Measurements from ENCODE around the gene ALDOA.

Gene ALDOA

DNA sequence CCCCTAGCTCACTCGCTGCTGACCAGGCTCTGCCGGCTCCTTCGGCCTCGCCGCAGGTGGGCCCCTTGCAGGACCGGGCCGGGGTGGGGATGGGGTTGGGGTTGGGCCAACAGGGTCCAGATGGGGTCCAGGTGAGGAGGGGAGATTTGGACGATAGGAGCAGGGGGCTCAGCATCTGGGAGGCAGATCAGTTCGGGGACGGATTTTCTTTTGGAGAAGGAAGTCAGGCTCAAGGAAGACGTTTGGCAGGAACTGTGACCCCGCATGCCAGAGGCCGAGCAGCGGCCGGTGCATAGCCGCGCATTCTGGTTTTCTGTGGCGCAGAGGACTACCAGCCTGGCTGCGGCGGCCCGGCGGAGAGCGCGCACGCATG is 845 bp upstream of the ALDOA start:
- Histone ChIP-seq H3K4me3 (ENCODE audit: low read depth, low read length) (peak overlapping the region; percentile 93), H3K4me1 (ENCODE audit: control insufficient read depth, insufficient read depth, low read length) (peaks cover 11% of the 10 kb centered on the region), H3K9me3 (ENCODE audit: control insufficient read depth, insufficient read depth, low read length) (no peaks in the 10 kb centered on the region), H3K36me3 (ENCODE audit: control insufficient read depth, insufficient read depth, low read length) (peaks cover 35% of the 10 kb centered on the region), H3K9ac (ENCODE audit: low read depth, low read length) (peak overlapping the region; percentile 83), H3K27me3 (ENCODE audit: control insufficient read depth, insufficient read depth, low read length) (no peaks in the 10 kb centered on the region)

GRCh38 chr16:30065943-30066760 is 592 bp downstream of the ALDOA start:
- Histone ChIP-seq H3K27me3 (ENCODE audit: control insufficient read depth, insufficient read depth, low read length) (no peaks in the 10 kb centered on the region), H3K4me1 (ENCODE audit: control insufficient read depth, insufficient read depth, low read length) (peaks cover 8% of the 10 kb centered on the region), H3K9ac (ENCODE audit: low read depth, low read length) (peak overlapping the region; percentile 98), H3K9me3 (ENCODE audit: control insufficient read depth, insufficient read depth, low read length) (no peaks in the 10 kb centered on the region), H3K36me3 (ENCODE audit: control insufficient read depth, insufficient read depth, low read length) (peaks cover 47% of the 10 kb centered on the region), H3K4me3 (ENCODE audit: low read depth, low read length) (peak overlapping the region; percentile 93)

GRCh38 chr16:30066761-30067583 is 1.4 kb downstream of the ALDOA start:
- Histone ChIP-seq H3K9ac (ENCODE audit: low read depth, low read length) (peak overlapping the region; percentile 98), H3K27me3 (ENCODE audit: control insufficient read depth, insufficient read depth, low read length) (no peaks in the 10 kb centered on the region), H3K4me1 (ENCODE audit: control insufficient read depth, insufficient read depth, low read length) (peaks cover 6% of the 10 kb centered on the region), H3K36me3 (ENCODE audit: control insufficient read depth, insufficient read depth, low read length) (peaks cover 54% of the 10 kb centered on the region), H3K9me3 (ENCODE audit: control insufficient read depth, insufficient read depth, low read length) (no peaks in the 10 kb centered on the region), H3K4me3 (ENCODE audit: low read depth, low read length) (peak overlapping the region; percentile 93)

GRCh38 chr16:30067584-30067916 is 2.0 kb downstream of the ALDOA start:
- Histone ChIP-seq H3K4me3 (ENCODE audit: low read depth, low read length) (peak overlapping the region; percentile 93), H3K27me3 (ENCODE audit: control insufficient read depth, insufficient read depth, low read length) (no peaks in the 10 kb centered on the region), H3K4me1 (ENCODE audit: control insufficient read depth, insufficient read depth, low read length) (peaks cover 6% of the 10 kb centered on the region), H3K36me3 (ENCODE audit: control insufficient read depth, insufficient read depth, low read length) (peaks cover 55% of the 10 kb centered on the region), H3K9ac (ENCODE audit: low read depth, low read length) (no peak overlapping the region), H3K9me3 (ENCODE audit: control insufficient read depth, insufficient read depth, low read length) (no peaks in the 10 kb centered on the region)

- Histone ChIP-seq H3K9me3 (ENCODE audit: control insufficient read depth, insufficient read depth, low read length) (no peaks in the 10 kb centered on the region), H3K4me1 (ENCODE audit: control insufficient read depth, insufficient read depth, low read length) (peaks cover 6% of the 10 kb centered on the region), H3K27me3 (ENCODE audit: control insufficient read depth, insufficient read depth, low read length) (no peaks in the 10 kb centered on the region), H3K36me3 (ENCODE audit: control insufficient read depth, insufficient read depth, low read length) (peaks cover 55% of the 10 kb centered on the region), H3K9ac (ENCODE audit: low read depth, low read length) (no peak overlapping the region), H3K4me3 (ENCODE audit: low read depth, low read length) (no peak overlapping the region)
These were observed 2.8 kb downstream of the ALDOA start for GRCh38 chr16:30068333-30068732.

DNA sequence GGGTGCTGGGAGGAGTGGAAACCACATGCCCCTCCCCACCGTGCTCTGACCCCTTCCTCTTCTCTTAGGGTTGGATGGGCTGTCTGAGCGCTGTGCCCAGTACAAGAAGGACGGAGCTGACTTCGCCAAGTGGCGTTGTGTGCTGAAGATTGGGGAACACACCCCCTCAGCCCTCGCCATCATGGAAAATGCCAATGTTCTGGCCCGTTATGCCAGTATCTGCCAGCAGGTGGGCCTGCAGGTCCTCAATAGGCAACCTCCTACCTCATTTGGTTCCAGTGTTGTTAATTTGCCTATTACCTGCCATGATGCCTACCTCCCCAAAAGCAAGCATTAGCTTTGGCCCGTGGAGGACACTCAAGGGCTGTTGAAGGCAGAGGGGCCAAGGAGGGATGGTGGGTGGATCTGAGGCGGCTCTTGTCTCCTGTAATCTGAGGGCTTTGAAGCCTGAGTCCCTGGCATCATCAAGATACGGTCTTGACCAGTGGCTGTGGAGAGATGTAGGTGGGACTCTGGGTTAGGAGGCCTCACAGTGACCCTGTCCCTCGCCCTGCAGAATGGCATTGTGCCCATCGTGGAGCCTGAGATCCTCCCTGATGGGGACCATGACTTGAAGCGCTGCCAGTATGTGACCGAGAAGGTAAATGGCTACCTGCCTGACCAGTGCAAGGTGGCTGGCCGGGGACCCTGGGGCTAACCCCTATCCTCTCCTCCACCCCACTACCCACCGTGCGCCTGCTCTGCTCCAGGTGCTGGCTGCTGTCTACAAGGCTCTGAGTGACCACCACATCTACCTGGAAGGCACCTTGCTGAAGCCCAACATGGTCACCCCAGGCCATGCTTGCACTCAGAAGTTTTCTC is 3.4 kb downstream of the ALDOA start:
- peaks cover 55% of the 10 kb centered on the region for H3K36me3 ChIP-seq (ENCODE audit: control insufficient read depth, insufficient read depth, low read length)
- no peak overlapping the region for H3K4me3 ChIP-seq (ENCODE audit: low read depth, low read length)
- H3K27me3 ChIP-seq (ENCODE audit: control insufficient read depth, insufficient read depth, low read length) = no peaks in the 10 kb centered on the region
- peaks cover 6% of the 10 kb centered on the region for H3K4me1 ChIP-seq (ENCODE audit: control insufficient read depth, insufficient read depth, low read length)
- no peak overlapping the region for H3K9ac ChIP-seq (ENCODE audit: low read depth, low read length)
- no peaks in the 10 kb centered on the region for H3K9me3 ChIP-seq (ENCODE audit: control insufficient read depth, insufficient read depth, low read length)

DNA sequence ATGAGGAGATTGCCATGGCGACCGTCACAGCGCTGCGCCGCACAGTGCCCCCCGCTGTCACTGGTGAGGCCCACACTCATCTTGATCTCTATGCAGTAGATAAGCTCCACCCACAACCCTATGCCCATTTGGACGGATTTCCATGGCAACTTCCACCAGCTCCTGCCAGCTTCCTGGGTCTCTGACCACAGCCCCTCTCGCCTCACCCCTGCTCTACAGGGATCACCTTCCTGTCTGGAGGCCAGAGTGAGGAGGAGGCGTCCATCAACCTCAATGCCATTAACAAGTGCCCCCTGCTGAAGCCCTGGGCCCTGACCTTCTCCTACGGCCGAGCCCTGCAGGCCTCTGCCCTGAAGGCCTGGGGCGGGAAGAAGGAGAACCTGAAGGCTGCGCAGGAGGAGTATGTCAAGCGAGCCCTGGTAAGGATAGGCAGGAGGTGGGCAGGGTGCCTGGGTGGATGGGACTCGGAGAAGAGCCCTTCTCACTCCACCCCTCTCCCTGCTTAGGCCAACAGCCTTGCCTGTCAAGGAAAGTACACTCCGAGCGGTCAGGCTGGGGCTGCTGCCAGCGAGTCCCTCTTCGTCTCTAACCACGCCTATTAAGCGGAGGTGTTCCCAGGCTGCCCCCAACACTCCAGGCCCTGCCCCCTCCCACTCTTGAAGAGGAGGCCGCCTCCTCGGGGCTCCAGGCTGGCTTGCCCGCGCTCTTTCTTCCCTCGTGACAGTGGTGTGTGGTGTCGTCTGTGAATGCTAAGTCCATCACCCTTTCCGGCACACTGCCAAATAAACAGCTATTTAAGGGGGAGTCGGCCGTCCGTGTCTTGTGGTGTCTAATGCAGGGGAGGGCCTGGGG is 4.3 kb downstream of the ALDOA start:
- Histone ChIP-seq H3K4me1 (ENCODE audit: control insufficient read depth, insufficient read depth, low read length) (peaks cover 6% of the 10 kb centered on the region), H3K27me3 (ENCODE audit: control insufficient read depth, insufficient read depth, low read length) (no peaks in the 10 kb centered on the region), H3K9ac (ENCODE audit: low read depth, low read length) (no peak overlapping the region), H3K36me3 (ENCODE audit: control insufficient read depth, insufficient read depth, low read length) (peaks cover 55% of the 10 kb centered on the region), H3K9me3 (ENCODE audit: control insufficient read depth, insufficient read depth, low read length) (no peaks in the 10 kb centered on the region), H3K4me3 (ENCODE audit: low read depth, low read length) (no peak overlapping the region)

GRCh38 chr16:30070490-30070889 is 4.9 kb downstream of the ALDOA start:
- Histone ChIP-seq H3K9me3 (ENCODE audit: control insufficient read depth, insufficient read depth, low read length) (no peaks in the 10 kb centered on the region), H3K4me1 (ENCODE audit: control insufficient read depth, insufficient read depth, low read length) (peaks cover 6% of the 10 kb centered on the region), H3K36me3 (ENCODE audit: control insufficient read depth, insufficient read depth, low read length) (peaks cover 55% of the 10 kb centered on the region), H3K4me3 (ENCODE audit: low read depth, low read length) (no peak overlapping the region), H3K9ac (ENCODE audit: low read depth, low read length) (no peak overlapping the region), H3K27me3 (ENCODE audit: control insufficient read depth, insufficient read depth, low read length) (no peaks in the 10 kb centered on the region)

- no peaks in the 10 kb centered on the region for H3K9me3 ChIP-seq (ENCODE audit: control insufficient read depth, insufficient read depth, low read length)
- no peaks in the 10 kb centered on the region for H3K27me3 ChIP-seq (ENCODE audit: control insufficient read depth, insufficient read depth, low read length)
- H3K36me3 ChIP-seq (ENCODE audit: control insufficient read depth, insufficient read depth, low read length) = peaks cover 27% of the 10 kb centered on the region
- peaks cover 4% of the 10 kb centered on the region for H3K4me1 ChIP-seq (ENCODE audit: control insufficient read depth, insufficient read depth, low read length)
- peak within 1 kb of the TSS; percentile 82 for H3K4me3 ChIP-seq (ENCODE audit: low read depth, low read length)
- H3K9ac ChIP-seq (ENCODE audit: low read depth, low read length) = peak within 1 kb of the TSS; percentile 81
These were observed 10.1 kb downstream of the ALDOA start, which contains the start of gene PPP4C for GRCh38 chr16:30075503-30076275. TSS of gene PPP4C (plus strand) at chr16:30075994. CDS start at chr16:30076378, 384 bp downstream.

- no peaks in the 10 kb centered on the region for H3K9me3 ChIP-seq (ENCODE audit: control insufficient read depth, insufficient read depth, low read length)
- H3K4me1 ChIP-seq (ENCODE audit: control insufficient read depth, insufficient read depth, low read length) = peaks cover 4% of the 10 kb centered on the region
- no peaks in the 10 kb centered on the region for H3K27me3 ChIP-seq (ENCODE audit: control insufficient read depth, insufficient read depth, low read length)
- peak overlapping the region; percentile 81 for H3K9ac ChIP-seq (ENCODE audit: low read depth, low read length)
- H3K36me3 ChIP-seq (ENCODE audit: control insufficient read depth, insufficient read depth, low read length) = peaks cover 29% of the 10 kb centered on the region
- peak overlapping the region; percentile 82 for H3K4me3 ChIP-seq (ENCODE audit: low read depth, low read length)
These were observed 10.8 kb downstream of the ALDOA start for GRCh38 chr16:30076276-30076791.
